ENCODE measurements around the gene MKNK1.

The MKNK1 gene

GRCh38 chr1:46646844-46647243, 42.8 kb upstream of the MKNK1 start (continued):
- TF ChIP-seq ZNF704 (tag by site-specific recombination; IDR thresholded peaks at IDR 0.05) (no peak), CTCF (tag by site-specific recombination; IDR thresholded peaks at IDR 0.05) (no peak), KLF1 (tag by site-specific recombination; IDR thresholded peaks at IDR 0.05) (no peak), HOXC10 (CRISPR knock-in tag; IDR thresholded peaks at IDR 0.05) (no peak), ZFP3 (tag by site-specific recombination; IDR thresholded peaks at IDR 0.05; ENCODE audit: low read depth) (no peak)

DNA sequence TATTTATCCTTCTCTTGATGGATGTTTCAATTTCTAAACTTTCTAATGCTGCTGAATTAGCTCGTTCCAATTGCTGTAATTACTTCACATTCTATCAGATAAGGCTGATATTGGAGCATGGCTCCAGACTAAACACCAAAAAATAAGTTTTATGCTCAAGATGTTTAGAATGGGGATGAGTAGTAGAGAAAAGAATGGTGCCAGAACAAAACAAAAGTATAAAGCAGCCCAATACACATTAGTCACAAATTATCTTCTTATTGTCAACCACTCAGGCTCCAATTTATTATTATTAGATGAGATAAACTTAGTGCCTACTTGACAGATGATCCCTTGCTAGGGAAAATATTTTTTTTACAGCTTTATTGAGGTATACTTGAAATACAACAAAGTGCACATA, 42.3 kb upstream of the MKNK1 start:
- no peak for TF ChIP-seq ZBTB20 (tag by site-specific recombination; IDR thresholded peaks at IDR 0.05)
- TF ChIP-seq, protein P1, sequence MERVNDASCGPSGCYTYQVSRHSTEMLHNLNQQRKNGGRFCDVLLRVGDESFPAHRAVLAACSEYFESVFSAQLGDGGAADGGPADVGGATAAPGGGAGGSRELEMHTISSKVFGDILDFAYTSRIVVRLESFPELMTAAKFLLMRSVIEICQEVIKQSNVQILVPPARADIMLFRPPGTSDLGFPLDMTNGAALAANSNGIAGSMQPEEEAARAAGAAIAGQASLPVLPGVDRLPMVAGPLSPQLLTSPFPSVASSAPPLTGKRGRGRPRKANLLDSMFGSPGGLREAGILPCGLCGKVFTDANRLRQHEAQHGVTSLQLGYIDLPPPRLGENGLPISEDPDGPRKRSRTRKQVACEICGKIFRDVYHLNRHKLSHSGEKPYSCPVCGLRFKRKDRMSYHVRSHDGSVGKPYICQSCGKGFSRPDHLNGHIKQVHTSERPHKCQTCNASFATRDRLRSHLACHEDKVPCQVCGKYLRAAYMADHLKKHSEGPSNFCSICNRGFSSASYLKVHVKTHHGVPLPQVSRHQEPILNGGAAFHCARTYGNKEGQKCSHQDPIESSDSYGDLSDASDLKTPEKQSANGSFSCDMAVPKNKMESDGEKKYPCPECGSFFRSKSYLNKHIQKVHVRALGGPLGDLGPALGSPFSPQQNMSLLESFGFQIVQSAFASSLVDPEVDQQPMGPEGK (tag by site-specific recombination; IDR thresholded peaks at IDR 0.05): no peak
- TF ChIP-seq ZBTB49 (tag by site-specific recombination; IDR thresholded peaks at IDR 0.05; ENCODE audit: low read depth): no peak
- TF ChIP-seq ZNF214 (tag by site-specific recombination; IDR thresholded peaks at IDR 0.05; ENCODE audit: borderline replicate concordance): no peak
- no peak for TF ChIP-seq ZNF792 (tag by site-specific recombination; IDR thresholded peaks at IDR 0.05)
- TF ChIP-seq ZNF473 (tag by site-specific recombination; IDR thresholded peaks at IDR 0.05): no peak
- TF ChIP-seq, protein P2, sequence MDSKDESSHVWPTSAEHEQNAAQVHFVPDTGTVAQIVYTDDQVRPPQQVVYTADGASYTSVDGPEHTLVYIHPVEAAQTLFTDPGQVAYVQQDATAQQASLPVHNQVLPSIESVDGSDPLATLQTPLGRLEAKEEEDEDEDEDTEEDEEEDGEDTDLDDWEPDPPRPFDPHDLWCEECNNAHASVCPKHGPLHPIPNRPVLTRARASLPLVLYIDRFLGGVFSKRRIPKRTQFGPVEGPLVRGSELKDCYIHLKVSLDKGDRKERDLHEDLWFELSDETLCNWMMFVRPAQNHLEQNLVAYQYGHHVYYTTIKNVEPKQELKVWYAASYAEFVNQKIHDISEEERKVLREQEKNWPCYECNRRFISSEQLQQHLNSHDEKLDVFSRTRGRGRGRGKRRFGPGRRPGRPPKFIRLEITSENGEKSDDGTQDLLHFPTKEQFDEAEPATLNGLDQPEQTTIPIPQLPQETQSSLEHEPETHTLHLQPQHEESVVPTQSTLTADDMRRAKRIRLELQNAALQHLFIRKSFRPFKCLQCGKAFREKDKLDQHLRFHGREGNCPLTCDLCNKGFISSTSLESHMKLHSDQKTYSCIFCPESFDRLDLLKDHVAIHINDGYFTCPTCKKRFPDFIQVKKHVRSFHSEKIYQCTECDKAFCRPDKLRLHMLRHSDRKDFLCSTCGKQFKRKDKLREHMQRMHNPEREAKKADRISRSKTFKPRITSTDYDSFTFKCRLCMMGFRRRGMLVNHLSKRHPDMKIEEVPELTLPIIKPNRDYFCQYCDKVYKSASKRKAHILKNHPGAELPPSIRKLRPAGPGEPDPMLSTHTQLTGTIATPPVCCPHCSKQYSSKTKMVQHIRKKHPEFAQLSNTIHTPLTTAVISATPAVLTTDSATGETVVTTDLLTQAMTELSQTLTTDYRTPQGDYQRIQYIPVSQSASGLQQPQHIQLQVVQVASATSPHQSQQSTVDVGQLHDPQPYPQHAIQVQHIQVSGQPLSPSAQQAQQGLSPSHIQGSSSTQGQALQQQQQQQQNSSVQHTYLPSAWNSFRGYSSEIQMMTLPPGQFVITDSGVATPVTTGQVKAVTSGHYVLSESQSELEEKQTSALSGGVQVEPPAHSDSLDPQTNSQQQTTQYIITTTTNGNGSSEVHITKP (tag by site-specific recombination; IDR thresholded peaks at IDR 0.05): no peak
- Histone ChIP-seq H3K36me3 (ENCODE audit: control insufficient read depth in 2 of 2, insufficient read depth in 1 of 2, low read length in 2 of 2) (peaks cover 20 to 67% of the 10 kb centered on the region in 2 experiments), H3K9me3 (ENCODE audit: control insufficient read depth, insufficient read depth, low read depth, low read length) (no peaks in the 10 kb centered on the region), H3K4me3 (ENCODE audit: low read depth, low read length) (no peak overlapping the region), H3K27ac (ENCODE audit: extremely low read depth, low read depth, low read length) (no peak overlapping the region), H3K4me1 (ENCODE audit: control insufficient read depth, insufficient read depth, low read length) (peaks cover 5% of the 10 kb centered on the region)
- ChIA-PET CTCF (interaction anchor here (0.6 kb wide), 1 partner anchor 101 kb away, joined by 3 read pairs; no protein-coding TSS in a partner anchor), POLR2A (no interaction called here)

Measured in HEK293 (cell line).